Endothelial cell of umbilical vein (primary cell): Measurements from ENCODE around the gene NOP10. TPM values are rescaled to one million over a fixed set of nuclear protein-coding genes. Genes with fewer than 3 reads are reported as not detected.

Experiments
- BruUV-seq: library from RNA; stranded (reverse); fragments of 400-500 nt; replicated peaks from 2 replicates; lab custom pipeline; 2021; lab: Mats Ljungman, UMichigan
- CTCF ChIA-PET: fragments of 300-600, 350-600 bp; sonication (Branson Sonifier 250); formaldehyde crosslinking; loops from one replicate; lab custom pipeline; 2021; ENCODE audit warnings: antibody characterized with exemption, inconsistent platforms; lab: Charles Lee
- POLR2A ChIA-PET: fragments of 300-600, 350-600 bp; sonication (Branson Sonifier 250); formaldehyde crosslinking; loops from one replicate; lab custom pipeline; 2021; ENCODE audit warnings: antibody characterized with exemption, inconsistent platforms; lab: Charles Lee
- DNase-seq: peaks from one replicate; pipeline ENCODE4 v3.0.0-alpha.2; 2011; ENCODE audit warnings: low read depth, low spot score
- FAIRE-seq: peaks from 2 replicates; lab custom pipeline; 2011; peaks lifted over from hg19 to GRCh38; lab: Jason Lieb, UNC
- H2AFZ ChIP-seq: 2 replicates; pipeline ENCODE4 v1.6.0; 2012; ENCODE audit warnings: low read depth, low read length, control low read depth, inconsistent platforms
- H3K27ac ChIP-seq: 2 replicates; pipeline ENCODE4 v1.5.1; 2011; ENCODE audit warnings: low read depth, mild to moderate bottlenecking, control low read depth, low read length, moderate library complexity; ENCODE audit not compliant: insufficient read depth
- H3K27me3 ChIP-seq, 2 experiments: 2 replicates each; pipeline versions ENCODE4 v1.6.0 to v1.6.1; 2011; ENCODE audit warnings: low read length in 2 of 2, mixed read lengths in 1 of 2; ENCODE audit not compliant: control insufficient read depth in 2 of 2, insufficient read depth in 2 of 2
- H3K36me3 ChIP-seq, 2 experiments: 2 replicates in 1 of 2; 3 replicates in 1 of 2; pipeline ENCODE4 v1.5.1; 2011; ENCODE audit warnings: low read length in 2 of 2, mild to moderate bottlenecking in 1 of 2, moderate library complexity in 1 of 2; ENCODE audit not compliant: control insufficient read depth in 2 of 2, insufficient read depth in 2 of 2; ENCODE audit errors: extremely low read depth in 1 of 2
- H3K4me1 ChIP-seq: 3 replicates; pipeline ENCODE4 v1.5.1; 2011; ENCODE audit warnings: mild to moderate bottlenecking, low read length; ENCODE audit not compliant: control insufficient read depth, insufficient read depth; ENCODE audit errors: extremely low read depth
- H3K4me2 ChIP-seq: 2 replicates; pipeline ENCODE4 v1.6.1; 2011; ENCODE audit warnings: low read length, control low read depth, mixed read lengths; ENCODE audit not compliant: insufficient read depth
- H3K4me3 ChIP-seq, 3 experiments: fragments of 200-600 bp in 1 of 3; sonication (generic), shearing (Covaris generic) in 1 of 3; replicated peaks in 1 of 3; 2 replicates each; pipeline ENCODE4 v1.5.1; 2011 to 2016; ENCODE audit warnings: control low read depth in 3 of 3, low read length in 3 of 3, mild to moderate bottlenecking in 2 of 3, inconsistent platforms in 1 of 3, low read depth in 1 of 3, moderate library complexity in 1 of 3; ENCODE audit not compliant: insufficient read depth in 1 of 3
- H3K79me2 ChIP-seq: 2 replicates; pipeline ENCODE4 v1.6.0; 2012; ENCODE audit warnings: low read length, inconsistent platforms; ENCODE audit not compliant: control insufficient read depth, insufficient read depth
- H3K9ac ChIP-seq: replicated peaks from 2 replicates; pipeline ENCODE3; 2011; ENCODE audit warnings: low read length, control low read depth; ENCODE audit not compliant: insufficient read depth; ENCODE audit errors: extremely low read depth
- H3K9me1 ChIP-seq: replicated peaks from 3 replicates; pipeline ENCODE4 v1.6.0; 2011; ENCODE audit warnings: mild to moderate bottlenecking, low read length; ENCODE audit not compliant: control insufficient read depth, insufficient read depth; ENCODE audit errors: extremely low read depth
- H3K9me3 ChIP-seq: replicated peaks from 2 replicates; pipeline ENCODE4 v1.5.1; 2012; ENCODE audit warnings: low read length, inconsistent platforms; ENCODE audit not compliant: control insufficient read depth, insufficient read depth
- H4K20me1 ChIP-seq: replicated peaks from 2 replicates; pipeline ENCODE3; 2011; ENCODE audit warnings: mild to moderate bottlenecking, low read length; ENCODE audit not compliant: control insufficient read depth, insufficient read depth; ENCODE audit errors: extremely low read depth
- CTCF ChIP-seq, 2 donors: IDR thresholded peaks; 1 replicate in 1 of 2; 2 replicates in 1 of 2; pipeline ENCODE4 v1.5.1; 2011; ENCODE audit warnings: low read length in 2 of 2, mild to moderate bottlenecking in 2 of 2, moderate library complexity in 2 of 2, control low read depth in 1 of 2, inconsistent platforms in 1 of 2, low read depth in 1 of 2; ENCODE audit not compliant: insufficient read depth in 1 of 2; ENCODE audit errors: extremely low read depth in 1 of 2
- EZH2 ChIP-seq: IDR thresholded peaks from 2 replicates; pipeline ENCODE4 v1.6.1; 2012; ENCODE audit warnings: borderline replicate concordance, low read depth, mild to moderate bottlenecking, moderate library complexity, low read length, inconsistent platforms; ENCODE audit not compliant: severe bottlenecking
- FOS ChIP-seq: IDR thresholded peaks from 2 replicates; pipeline ENCODE4 v1.6.1; 2011; ENCODE audit warnings: mild to moderate bottlenecking, low read length, moderate library complexity, borderline replicate concordance; ENCODE audit not compliant: insufficient read depth
- GATA2 ChIP-seq: IDR thresholded peaks from 2 replicates; pipeline ENCODE4 v1.7.0; 2011; ENCODE audit warnings: low read depth, mild to moderate bottlenecking, moderate library complexity, mixed read lengths, low read length; ENCODE audit not compliant: insufficient read length, insufficient read depth
- JUN ChIP-seq: IDR thresholded peaks from 2 replicates; pipeline ENCODE4 v1.6.1; 2011; ENCODE audit warnings: borderline replicate concordance, low read depth; ENCODE audit not compliant: insufficient read length, insufficient read depth
- MAX ChIP-seq: IDR thresholded peaks from 2 replicates; pipeline ENCODE4 v1.6.1; 2011; ENCODE audit not compliant: insufficient read depth, insufficient read length
- MYC ChIP-seq: IDR thresholded peaks from one replicate; pipeline ENCODE4 v1.6.1; 2011; ENCODE audit warnings: mild to moderate bottlenecking, low read depth, low read length
- POLR2A ChIP-seq: IDR thresholded peaks from 2 replicates; pipeline ENCODE4 v1.6.1; 2012; ENCODE audit warnings: low read depth, mild to moderate bottlenecking, control low read depth, low read length
- POLR2AphosphoS5 ChIP-seq: IDR thresholded peaks from 2 replicates; pipeline ENCODE4 v1.6.1; 2012; ENCODE audit warnings: low read depth, mild to moderate bottlenecking, control low read depth, low read length, moderate library complexity; ENCODE audit not compliant: insufficient read depth
- dilution Hi-C: fragments of 300-500 bp; cut with MboI; formaldehyde crosslinking; loops from one replicate; pipeline ENCODE4 v1.15.0; 2019; ENCODE audit warnings: low sequenced_read_pairs; ENCODE audit not compliant: extremely low pct_ligation_motif_present
- intact Hi-C: fragments of 100-400 bp; cut with micrococcal nuclease; formaldehyde crosslinking; loops from one replicate; pipeline ENCODE4 v1.10.0; 2022
- polyA plus RNA-seq, 4 experiments: library from polyadenylated mRNA; depleted of rRNA in 3 of 4; stranded (reverse) in 3 of 4; unstranded in 1 of 4; fragments of >200 nt; gene quantifications; 2 replicates each; pipeline versions ENCODE4 v1.2.1 to v1.2.3, GENCODE V29; 2011 to 2012; ENCODE audit warnings: missing spikeins in 1 of 4
- total RNA-seq: library from RNA; stranded (reverse); gene quantifications from 2 replicates; pipeline ENCODE4 v1.2.3, GENCODE V29; 2021

NOP10 gene
- total and polyA plus RNA-seq, 2 donors (not counting 3 experiments of a cell fraction or from before 2014, with no cell fraction given): 225 to 710 TPM

- CTCF ChIA-PET: no interaction called here
- no peak overlapping the region for H2AFZ ChIP-seq
- no TSS peak for BruUV-seq
- no peaks in the 10 kb centered on the region for H4K20me1 ChIP-seq
- DNase-seq (no peak), FAIRE-seq (no peak)
- dilution Hi-C loops (no loop called here), intact Hi-C loops (no loop called here)
- POLR2A ChIA-PET: no interaction called here
- no peak for TF ChIP-seq MAX
- no peak for TF ChIP-seq MYC
- TF ChIP-seq FOS: no peak
- TF ChIP-seq CTCF (IDR thresholded peaks at IDR 0.05; ENCODE audit: extremely low read depth in 1 of 2, insufficient read depth in 1 of 2, low read depth in 1 of 2, low read length in 2 of 2): no peak
- TF ChIP-seq EZH2: no peak
- no peak for TF ChIP-seq JUN
- TF ChIP-seq POLR2AphosphoS5: no peak
- TF ChIP-seq GATA2: no peak
- TF ChIP-seq POLR2A: no peak
- H3K9ac ChIP-seq: no peak overlapping the region
- peaks cover 14% of the 10 kb centered on the region for H3K4me1 ChIP-seq
- H3K27me3 ChIP-seq: no peaks in the 10 kb centered on the region
- peaks cover 9% of the 10 kb centered on the region for H3K79me2 ChIP-seq
- no peak overlapping the region for H3K4me2 ChIP-seq
- no peak overlapping the region for H3K4me3 ChIP-seq
- no peaks in the 10 kb centered on the region for H3K9me1 ChIP-seq
- no peaks in the 10 kb centered on the region for H3K9me3 ChIP-seq
- no peaks in the 10 kb centered on the region for H3K36me3 ChIP-seq
- H3K27ac ChIP-seq: no peak overlapping the region
Observed at GRCh38 chr15:34370643-34371042, 27.7 kb upstream of the NOP10 start.
